ENCODE measurements around the gene TNS3. TPM values are rescaled to one million over a fixed set of nuclear protein-coding genes. Genes with fewer than 3 reads are reported as not detected.

The TNS3 gene
- total RNA-seq, 3 donors from 2014 or later: 69.1 to 98.9 (median 69.9) TPM

DNA sequence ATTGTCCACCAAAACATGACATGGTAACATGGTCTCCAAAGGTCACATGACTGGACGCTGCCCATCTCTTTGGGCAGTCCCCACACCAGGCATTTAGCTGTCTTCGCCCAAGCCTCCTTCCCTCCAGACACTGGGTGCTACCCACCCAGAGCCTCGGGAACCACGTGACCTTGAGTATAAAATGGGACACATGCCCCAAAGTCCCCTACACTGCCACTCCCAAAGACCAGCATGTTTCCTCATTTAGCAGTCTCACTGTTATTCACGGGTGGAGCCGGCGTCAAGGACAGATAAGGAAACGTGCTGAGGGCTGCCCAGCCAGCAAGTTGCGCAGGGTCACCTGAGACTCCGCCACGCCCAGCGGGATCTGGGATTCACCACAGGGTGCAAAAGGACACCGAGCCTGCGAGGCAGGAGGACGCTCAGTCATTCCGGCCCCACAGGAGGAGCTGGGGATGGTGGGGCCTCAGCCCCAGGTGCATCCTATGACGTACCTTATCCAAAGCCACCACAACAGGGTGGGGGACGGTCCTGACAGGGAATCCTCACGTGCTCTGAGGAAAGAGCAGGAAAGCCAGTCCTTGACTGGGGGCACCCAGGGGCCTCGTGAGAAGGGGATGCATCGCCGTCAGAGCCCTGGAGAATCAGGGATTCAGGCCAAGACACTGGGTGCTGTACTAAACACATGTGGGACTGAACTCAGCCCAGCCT lies 226.9 kb downstream of the TNS3 start:
- Histone ChIP-seq H3K36me3 (ENCODE audit: low read depth) (no peaks in the 10 kb centered on the region), H3K4me1 (ENCODE audit: low read depth) (peaks cover 30% of the 10 kb centered on the region), H3K4me3 (no peak overlapping the region), H3K9me3 (no peaks in the 10 kb centered on the region)
- DNase-seq (peak; percentile 94 to 96 (median 94)), ATAC-seq (peak; percentile 91)
- intact Hi-C loops (cut with DNase I, micrococcal nuclease): no loop called here
- TF ChIP-seq, protein P1, sequence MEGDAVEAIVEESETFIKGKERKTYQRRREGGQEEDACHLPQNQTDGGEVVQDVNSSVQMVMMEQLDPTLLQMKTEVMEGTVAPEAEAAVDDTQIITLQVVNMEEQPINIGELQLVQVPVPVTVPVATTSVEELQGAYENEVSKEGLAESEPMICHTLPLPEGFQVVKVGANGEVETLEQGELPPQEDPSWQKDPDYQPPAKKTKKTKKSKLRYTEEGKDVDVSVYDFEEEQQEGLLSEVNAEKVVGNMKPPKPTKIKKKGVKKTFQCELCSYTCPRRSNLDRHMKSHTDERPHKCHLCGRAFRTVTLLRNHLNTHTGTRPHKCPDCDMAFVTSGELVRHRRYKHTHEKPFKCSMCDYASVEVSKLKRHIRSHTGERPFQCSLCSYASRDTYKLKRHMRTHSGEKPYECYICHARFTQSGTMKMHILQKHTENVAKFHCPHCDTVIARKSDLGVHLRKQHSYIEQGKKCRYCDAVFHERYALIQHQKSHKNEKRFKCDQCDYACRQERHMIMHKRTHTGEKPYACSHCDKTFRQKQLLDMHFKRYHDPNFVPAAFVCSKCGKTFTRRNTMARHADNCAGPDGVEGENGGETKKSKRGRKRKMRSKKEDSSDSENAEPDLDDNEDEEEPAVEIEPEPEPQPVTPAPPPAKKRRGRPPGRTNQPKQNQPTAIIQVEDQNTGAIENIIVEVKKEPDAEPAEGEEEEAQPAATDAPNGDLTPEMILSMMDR (IDR thresholded peaks at IDR 0.05): no peak

DNA sequence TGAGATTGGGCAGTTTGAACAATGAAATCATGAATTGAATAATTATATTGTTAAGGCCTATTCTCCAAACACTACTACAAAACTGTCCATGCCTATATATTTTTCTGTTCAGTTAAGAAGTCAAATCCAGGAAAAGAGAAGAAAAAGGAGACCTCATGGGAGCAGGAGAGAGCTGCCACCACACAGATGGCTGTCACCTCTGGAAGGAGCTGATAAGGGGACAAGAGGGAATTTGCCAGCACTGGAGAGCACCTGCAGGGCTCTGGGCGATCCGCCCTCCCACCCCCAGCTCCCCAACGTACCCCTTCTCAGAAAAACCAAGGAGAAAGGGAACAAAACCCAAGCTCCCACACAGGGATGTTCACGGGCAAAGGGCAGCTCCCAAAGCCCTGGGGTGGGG lies 227.8 kb downstream of the TNS3 start:
- no peak for ATAC-seq
- H3K4me1 ChIP-seq (ENCODE audit: low read depth): peaks cover 29% of the 10 kb centered on the region
- intact Hi-C loops (cut with DNase I, micrococcal nuclease): no loop called here
- TF ChIP-seq, protein P1 (IDR thresholded peaks at IDR 0.05): no peak
- H3K36me3 ChIP-seq (ENCODE audit: low read depth): no peaks in the 10 kb centered on the region
- H3K4me3 ChIP-seq: no peak overlapping the region
- no peaks in the 10 kb centered on the region for H3K9me3 ChIP-seq
- DNase-seq: no peak

DNA sequence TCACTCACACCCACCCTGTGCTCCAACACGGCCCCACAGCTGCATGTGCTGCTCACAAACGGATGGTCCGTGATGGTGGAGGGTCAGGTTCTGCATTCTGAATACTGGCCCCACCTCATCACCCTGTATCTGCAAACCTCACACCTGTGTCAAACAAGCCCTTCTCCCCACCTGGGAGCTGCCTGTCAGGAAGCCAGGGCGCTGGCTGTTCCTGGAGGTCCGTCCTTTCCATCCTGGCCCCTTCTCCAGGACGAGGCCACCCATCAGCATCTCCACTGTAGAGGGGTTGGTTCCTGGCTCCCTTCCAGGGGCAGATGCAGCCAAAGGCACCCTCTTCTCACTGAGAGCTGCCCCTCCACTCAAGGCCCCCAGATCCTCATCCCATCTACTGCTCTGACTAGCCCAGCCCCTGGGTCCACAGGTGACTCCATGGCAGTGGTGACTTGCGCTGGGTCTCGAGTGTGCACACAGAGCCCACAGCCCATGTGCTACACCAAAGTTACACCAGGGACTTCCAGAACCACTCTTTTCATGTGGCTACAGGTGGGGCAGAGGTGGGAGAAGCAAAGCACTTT lies 229.4 kb downstream of the TNS3 start:
- TF ChIP-seq, protein P1 (IDR thresholded peaks at IDR 0.05): no peak
- Histone ChIP-seq H3K4me1 (ENCODE audit: low read depth) (peaks cover 20% of the 10 kb centered on the region), H3K36me3 (ENCODE audit: low read depth) (no peaks in the 10 kb centered on the region), H3K9me3 (no peaks in the 10 kb centered on the region), H3K4me3 (no peak overlapping the region)
- DNase-seq (no peak), ATAC-seq (no peak)
- intact Hi-C loops (cut with DNase I, micrococcal nuclease): no loop called here

DNA sequence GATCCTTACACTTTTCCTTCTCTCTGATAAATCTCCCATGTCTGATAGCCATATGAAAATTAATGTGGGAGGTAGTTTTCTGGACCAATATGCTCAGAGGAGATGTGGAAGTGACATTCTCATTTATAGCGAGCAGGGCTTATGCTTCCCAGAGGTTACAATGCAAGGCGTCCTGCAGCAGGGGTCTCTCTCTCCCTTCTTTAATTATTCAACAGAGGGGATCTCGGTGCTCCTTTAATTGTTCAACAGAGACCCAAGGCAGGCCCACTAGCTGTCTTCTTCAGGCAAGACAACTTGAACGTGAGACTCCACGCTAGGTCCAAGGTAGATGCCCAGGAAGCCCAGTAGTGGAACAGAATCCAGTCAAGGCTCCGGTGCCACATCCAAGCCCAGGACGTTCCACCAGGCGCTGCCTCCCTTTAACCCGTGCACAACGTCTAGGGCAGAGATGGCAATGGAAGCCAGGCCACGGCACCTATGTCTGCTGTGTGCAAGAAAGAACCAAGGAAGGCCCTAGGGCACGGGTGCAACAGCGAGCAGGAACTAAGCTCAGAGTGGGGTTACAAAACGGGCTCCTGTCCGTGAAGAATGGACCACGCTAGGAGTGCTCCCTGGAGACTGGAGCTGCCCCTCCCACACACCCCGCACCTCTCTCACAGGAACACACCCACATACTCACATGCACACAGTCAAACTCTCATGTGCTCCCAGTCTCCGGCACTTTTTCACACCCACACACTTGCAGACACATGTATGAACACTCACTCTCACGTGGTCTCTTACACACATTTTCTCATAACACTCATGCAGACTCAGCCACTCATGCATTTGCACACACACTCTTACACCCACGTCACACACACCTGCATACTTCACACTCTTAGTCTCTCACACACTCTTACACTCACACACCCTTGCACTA lies 230.4 kb downstream of the TNS3 start:
- no peaks in the 10 kb centered on the region for H3K36me3 ChIP-seq (ENCODE audit: low read depth)
- DNase-seq (no peak), ATAC-seq (no peak)
- H3K4me3 ChIP-seq: no peak overlapping the region
- intact Hi-C loops (cut with DNase I, micrococcal nuclease): no loop called here
- TF ChIP-seq, protein P1 (IDR thresholded peaks at IDR 0.05): no peak
- H3K9me3 ChIP-seq: no peaks in the 10 kb centered on the region
- H3K4me1 ChIP-seq (ENCODE audit: low read depth): peaks cover 20% of the 10 kb centered on the region

- H3K36me3 ChIP-seq (ENCODE audit: low read depth): no peaks in the 10 kb centered on the region
- DNase-seq (no peak), ATAC-seq (no peak)
- H3K4me1 ChIP-seq (ENCODE audit: low read depth): peaks cover 10% of the 10 kb centered on the region
- H3K4me3 ChIP-seq: no peak overlapping the region
- TF ChIP-seq, protein P1 (IDR thresholded peaks at IDR 0.05): no peak
- intact Hi-C loops (cut with DNase I, micrococcal nuclease): no loop called here
- no peaks in the 10 kb centered on the region for H3K9me3 ChIP-seq
These were observed 231.5 kb downstream of the TNS3 start for GRCh38 chr7:47350425-47350824.

Data from mucosa of descending colon (tissue), 3 donors.